WTC11 (cell line): ENCODE data around the gene SIPA1L3. TPM values are rescaled to one million over a fixed set of nuclear protein-coding genes. Genes with fewer than 3 reads are reported as not detected.

Experiments
- CREM ChIP-seq: sonication (generic); formaldehyde crosslinking; IDR thresholded peaks from 2 replicates; pipeline ENCODE4 v1.8.1; 2022; ENCODE audit warnings: mild to moderate bottlenecking, missing genetic modification reagents, moderate library complexity
- JAZF1 ChIP-seq: fragments of 250-450 bp; sonication (Bioruptor Pico); IDR thresholded peaks from 2 replicates; pipeline ENCODE4 v1.9.0; 2021; ENCODE audit warnings: moderate library complexity, mild to moderate bottlenecking, inconsistent platforms
- MYBL2 ChIP-seq: sonication (generic); formaldehyde crosslinking; IDR thresholded peaks from 2 replicates; pipeline ENCODE4 v1.8.1; 2023; ENCODE audit warnings: mild to moderate bottlenecking, moderate library complexity, missing genetic modification reagents
- NFE2L1 ChIP-seq: sonication (generic); formaldehyde crosslinking; IDR thresholded peaks from 2 replicates; pipeline ENCODE4 v1.8.1; 2023; ENCODE audit warnings: missing genetic modification reagents
- NR2C2 ChIP-seq: sonication (generic); formaldehyde crosslinking; IDR thresholded peaks from 2 replicates; pipeline ENCODE4 v1.8.0; 2022; ENCODE audit warnings: mild to moderate bottlenecking, missing genetic modification reagents
- ZNF219 ChIP-seq: sonication (generic); formaldehyde crosslinking; IDR thresholded peaks from 2 replicates; pipeline ENCODE4 v1.8.0; 2023; ENCODE audit warnings: missing genetic modification reagents, mild to moderate bottlenecking, borderline replicate concordance
- ZNF423 ChIP-seq: fragments of 250-450 bp; sonication (Bioruptor Pico); IDR thresholded peaks from 2 replicates; pipeline ENCODE4 v2.1.2; 2022; ENCODE audit warnings: mild to moderate bottlenecking, moderate library complexity
- total RNA-seq: library from RNA; stranded (reverse); gene quantifications from 3 replicates; pipeline ENCODE4 v1.2.3, GENCODE V29; 2021
- TF ChIP-seq, protein P1 (sequence below): sonication (generic); formaldehyde crosslinking; IDR thresholded peaks from 2 replicates; pipeline ENCODE4 v1.8.0; 2023; ENCODE audit warnings: missing genetic modification reagents
- TF ChIP-seq, protein P2 (sequence below): sonication (generic); formaldehyde crosslinking; IDR thresholded peaks from 2 replicates; pipeline ENCODE4 v1.8.1; 2023; ENCODE audit warnings: mild to moderate bottlenecking, missing genetic modification reagents, moderate library complexity
- TF ChIP-seq, protein P3 (sequence below): fragments of 250-450 bp; sonication (Bioruptor Pico); IDR thresholded peaks from 2 replicates; pipeline ENCODE4 v1.9.0; 2021; ENCODE audit warnings: mild to moderate bottlenecking
- TF ChIP-seq, protein P4 (sequence below): fragments of 250-450 bp; sonication (Bioruptor Pico); IDR thresholded peaks from 2 replicates; pipeline ENCODE4 v1.9.0; 2021; ENCODE audit warnings: mild to moderate bottlenecking, borderline replicate concordance
- TF ChIP-seq, protein P5 (sequence below): sonication (generic); formaldehyde crosslinking; IDR thresholded peaks from 2 replicates; pipeline ENCODE4 v1.8.0; 2023; ENCODE audit warnings: mild to moderate bottlenecking, missing genetic modification reagents
- TF ChIP-seq, protein P6 (sequence below): sonication (generic); formaldehyde crosslinking; IDR thresholded peaks from 2 replicates; pipeline ENCODE4 v1.8.0; 2022; ENCODE audit warnings: mild to moderate bottlenecking, missing genetic modification reagents
- TF ChIP-seq, protein P7 (sequence below): sonication (generic); formaldehyde crosslinking; IDR thresholded peaks from 2 replicates; pipeline ENCODE4 v1.8.1; 2023; ENCODE audit warnings: mild to moderate bottlenecking, missing genetic modification reagents, borderline replicate concordance
- TF ChIP-seq, protein P8 (sequence below): sonication (generic); formaldehyde crosslinking; IDR thresholded peaks from 2 replicates; pipeline ENCODE4 v1.8.0; 2022; ENCODE audit warnings: missing genetic modification reagents
- TF ChIP-seq, protein P9 (sequence below): fragments of 250-450 bp; sonication (Bioruptor Pico); conservative IDR thresholded peaks from 2 replicates; pipeline ENCODE4 v1.9.0; 2021; ENCODE audit warnings: mild to moderate bottlenecking

SIPA1L3 gene
- total RNA-seq, 1 experiment from 2014 or later = 41.5 TPM

DNA sequence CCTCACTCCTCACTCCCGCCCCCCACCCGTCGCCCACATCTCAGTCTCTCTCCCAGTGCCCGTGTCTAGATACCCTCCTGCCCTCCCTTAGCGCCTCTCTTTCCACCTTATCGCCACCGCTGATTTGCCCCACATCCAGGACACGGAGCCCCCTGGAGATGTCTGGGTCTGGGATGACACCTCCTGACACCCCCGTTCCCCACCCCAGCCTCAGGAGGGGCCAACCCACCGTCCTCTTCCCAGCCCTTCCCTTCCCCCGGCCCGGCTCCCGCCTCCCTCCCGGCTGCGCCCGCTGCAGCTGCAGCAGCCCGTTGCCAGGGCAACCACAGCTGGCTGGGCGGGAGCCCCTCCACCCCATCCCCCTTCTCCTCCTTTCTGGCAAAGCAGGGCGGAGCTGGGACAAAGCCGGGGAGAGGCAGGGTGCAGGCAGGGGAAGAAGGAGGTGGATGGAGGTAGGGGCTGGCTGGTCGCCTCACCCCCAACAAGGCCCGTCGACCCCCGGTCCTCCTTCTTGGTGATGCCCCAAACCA is 303.5 kb downstream of the SIPA1L3 start (continued):
- TF ChIP-seq JAZF1 (no peak), NR2C2 (no peak), ZNF219 (CRISPR knock-in tag) (no peak), MYBL2 (CRISPR knock-in tag) (0 out of 2 replicates have a peak, but pooled peaks have one; percentile 15), CREM (CRISPR knock-in tag) (no peak), ZNF423 (CRISPR knock-in tag) (no peak), NFE2L1 (CRISPR knock-in tag) (peak; percentile 32; the same call in 1 of the 2 replicates)
- TF ChIP-seq, protein P1, sequence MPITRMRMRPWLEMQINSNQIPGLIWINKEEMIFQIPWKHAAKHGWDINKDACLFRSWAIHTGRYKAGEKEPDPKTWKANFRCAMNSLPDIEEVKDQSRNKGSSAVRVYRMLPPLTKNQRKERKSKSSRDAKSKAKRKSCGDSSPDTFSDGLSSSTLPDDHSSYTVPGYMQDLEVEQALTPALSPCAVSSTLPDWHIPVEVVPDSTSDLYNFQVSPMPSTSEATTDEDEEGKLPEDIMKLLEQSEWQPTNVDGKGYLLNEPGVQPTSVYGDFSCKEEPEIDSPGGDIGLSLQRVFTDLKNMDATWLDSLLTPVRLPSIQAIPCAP (CRISPR knock-in tag) = no peak
- TF ChIP-seq, protein P2, sequence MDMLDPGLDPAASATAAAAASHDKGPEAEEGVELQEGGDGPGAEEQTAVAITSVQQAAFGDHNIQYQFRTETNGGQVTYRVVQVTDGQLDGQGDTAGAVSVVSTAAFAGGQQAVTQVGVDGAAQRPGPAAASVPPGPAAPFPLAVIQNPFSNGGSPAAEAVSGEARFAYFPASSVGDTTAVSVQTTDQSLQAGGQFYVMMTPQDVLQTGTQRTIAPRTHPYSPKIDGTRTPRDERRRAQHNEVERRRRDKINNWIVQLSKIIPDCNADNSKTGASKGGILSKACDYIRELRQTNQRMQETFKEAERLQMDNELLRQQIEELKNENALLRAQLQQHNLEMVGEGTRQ (CRISPR knock-in tag) = no peak
- TF ChIP-seq, protein P3, sequence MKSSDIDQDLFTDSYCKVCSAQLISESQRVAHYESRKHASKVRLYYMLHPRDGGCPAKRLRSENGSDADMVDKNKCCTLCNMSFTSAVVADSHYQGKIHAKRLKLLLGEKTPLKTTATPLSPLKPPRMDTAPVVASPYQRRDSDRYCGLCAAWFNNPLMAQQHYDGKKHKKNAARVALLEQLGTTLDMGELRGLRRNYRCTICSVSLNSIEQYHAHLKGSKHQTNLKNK (CRISPR knock-in tag) = no peak
- TF ChIP-seq, protein P4, sequence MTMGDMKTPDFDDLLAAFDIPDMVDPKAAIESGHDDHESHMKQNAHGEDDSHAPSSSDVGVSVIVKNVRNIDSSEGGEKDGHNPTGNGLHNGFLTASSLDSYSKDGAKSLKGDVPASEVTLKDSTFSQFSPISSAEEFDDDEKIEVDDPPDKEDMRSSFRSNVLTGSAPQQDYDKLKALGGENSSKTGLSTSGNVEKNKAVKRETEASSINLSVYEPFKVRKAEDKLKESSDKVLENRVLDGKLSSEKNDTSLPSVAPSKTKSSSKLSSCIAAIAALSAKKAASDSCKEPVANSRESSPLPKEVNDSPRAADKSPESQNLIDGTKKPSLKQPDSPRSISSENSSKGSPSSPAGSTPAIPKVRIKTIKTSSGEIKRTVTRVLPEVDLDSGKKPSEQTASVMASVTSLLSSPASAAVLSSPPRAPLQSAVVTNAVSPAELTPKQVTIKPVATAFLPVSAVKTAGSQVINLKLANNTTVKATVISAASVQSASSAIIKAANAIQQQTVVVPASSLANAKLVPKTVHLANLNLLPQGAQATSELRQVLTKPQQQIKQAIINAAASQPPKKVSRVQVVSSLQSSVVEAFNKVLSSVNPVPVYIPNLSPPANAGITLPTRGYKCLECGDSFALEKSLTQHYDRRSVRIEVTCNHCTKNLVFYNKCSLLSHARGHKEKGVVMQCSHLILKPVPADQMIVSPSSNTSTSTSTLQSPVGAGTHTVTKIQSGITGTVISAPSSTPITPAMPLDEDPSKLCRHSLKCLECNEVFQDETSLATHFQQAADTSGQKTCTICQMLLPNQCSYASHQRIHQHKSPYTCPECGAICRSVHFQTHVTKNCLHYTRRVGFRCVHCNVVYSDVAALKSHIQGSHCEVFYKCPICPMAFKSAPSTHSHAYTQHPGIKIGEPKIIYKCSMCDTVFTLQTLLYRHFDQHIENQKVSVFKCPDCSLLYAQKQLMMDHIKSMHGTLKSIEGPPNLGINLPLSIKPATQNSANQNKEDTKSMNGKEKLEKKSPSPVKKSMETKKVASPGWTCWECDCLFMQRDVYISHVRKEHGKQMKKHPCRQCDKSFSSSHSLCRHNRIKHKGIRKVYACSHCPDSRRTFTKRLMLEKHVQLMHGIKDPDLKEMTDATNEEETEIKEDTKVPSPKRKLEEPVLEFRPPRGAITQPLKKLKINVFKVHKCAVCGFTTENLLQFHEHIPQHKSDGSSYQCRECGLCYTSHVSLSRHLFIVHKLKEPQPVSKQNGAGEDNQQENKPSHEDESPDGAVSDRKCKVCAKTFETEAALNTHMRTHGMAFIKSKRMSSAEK (CRISPR knock-in tag) = no peak
- TF ChIP-seq, protein P5, sequence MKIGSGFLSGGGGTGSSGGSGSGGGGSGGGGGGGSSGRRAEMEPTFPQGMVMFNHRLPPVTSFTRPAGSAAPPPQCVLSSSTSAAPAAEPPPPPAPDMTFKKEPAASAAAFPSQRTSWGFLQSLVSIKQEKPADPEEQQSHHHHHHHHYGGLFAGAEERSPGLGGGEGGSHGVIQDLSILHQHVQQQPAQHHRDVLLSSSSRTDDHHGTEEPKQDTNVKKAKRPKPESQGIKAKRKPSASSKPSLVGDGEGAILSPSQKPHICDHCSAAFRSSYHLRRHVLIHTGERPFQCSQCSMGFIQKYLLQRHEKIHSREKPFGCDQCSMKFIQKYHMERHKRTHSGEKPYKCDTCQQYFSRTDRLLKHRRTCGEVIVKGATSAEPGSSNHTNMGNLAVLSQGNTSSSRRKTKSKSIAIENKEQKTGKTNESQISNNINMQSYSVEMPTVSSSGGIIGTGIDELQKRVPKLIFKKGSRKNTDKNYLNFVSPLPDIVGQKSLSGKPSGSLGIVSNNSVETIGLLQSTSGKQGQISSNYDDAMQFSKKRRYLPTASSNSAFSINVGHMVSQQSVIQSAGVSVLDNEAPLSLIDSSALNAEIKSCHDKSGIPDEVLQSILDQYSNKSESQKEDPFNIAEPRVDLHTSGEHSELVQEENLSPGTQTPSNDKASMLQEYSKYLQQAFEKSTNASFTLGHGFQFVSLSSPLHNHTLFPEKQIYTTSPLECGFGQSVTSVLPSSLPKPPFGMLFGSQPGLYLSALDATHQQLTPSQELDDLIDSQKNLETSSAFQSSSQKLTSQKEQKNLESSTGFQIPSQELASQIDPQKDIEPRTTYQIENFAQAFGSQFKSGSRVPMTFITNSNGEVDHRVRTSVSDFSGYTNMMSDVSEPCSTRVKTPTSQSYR (CRISPR knock-in tag) = peak; percentile 59; the same call in 1 of the 2 replicates
- TF ChIP-seq, protein P6, sequence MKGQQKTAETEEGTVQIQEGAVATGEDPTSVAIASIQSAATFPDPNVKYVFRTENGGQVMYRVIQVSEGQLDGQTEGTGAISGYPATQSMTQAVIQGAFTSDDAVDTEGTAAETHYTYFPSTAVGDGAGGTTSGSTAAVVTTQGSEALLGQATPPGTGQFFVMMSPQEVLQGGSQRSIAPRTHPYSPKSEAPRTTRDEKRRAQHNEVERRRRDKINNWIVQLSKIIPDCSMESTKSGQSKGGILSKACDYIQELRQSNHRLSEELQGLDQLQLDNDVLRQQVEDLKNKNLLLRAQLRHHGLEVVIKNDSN (CRISPR knock-in tag) = no peak
- TF ChIP-seq, protein P7, sequence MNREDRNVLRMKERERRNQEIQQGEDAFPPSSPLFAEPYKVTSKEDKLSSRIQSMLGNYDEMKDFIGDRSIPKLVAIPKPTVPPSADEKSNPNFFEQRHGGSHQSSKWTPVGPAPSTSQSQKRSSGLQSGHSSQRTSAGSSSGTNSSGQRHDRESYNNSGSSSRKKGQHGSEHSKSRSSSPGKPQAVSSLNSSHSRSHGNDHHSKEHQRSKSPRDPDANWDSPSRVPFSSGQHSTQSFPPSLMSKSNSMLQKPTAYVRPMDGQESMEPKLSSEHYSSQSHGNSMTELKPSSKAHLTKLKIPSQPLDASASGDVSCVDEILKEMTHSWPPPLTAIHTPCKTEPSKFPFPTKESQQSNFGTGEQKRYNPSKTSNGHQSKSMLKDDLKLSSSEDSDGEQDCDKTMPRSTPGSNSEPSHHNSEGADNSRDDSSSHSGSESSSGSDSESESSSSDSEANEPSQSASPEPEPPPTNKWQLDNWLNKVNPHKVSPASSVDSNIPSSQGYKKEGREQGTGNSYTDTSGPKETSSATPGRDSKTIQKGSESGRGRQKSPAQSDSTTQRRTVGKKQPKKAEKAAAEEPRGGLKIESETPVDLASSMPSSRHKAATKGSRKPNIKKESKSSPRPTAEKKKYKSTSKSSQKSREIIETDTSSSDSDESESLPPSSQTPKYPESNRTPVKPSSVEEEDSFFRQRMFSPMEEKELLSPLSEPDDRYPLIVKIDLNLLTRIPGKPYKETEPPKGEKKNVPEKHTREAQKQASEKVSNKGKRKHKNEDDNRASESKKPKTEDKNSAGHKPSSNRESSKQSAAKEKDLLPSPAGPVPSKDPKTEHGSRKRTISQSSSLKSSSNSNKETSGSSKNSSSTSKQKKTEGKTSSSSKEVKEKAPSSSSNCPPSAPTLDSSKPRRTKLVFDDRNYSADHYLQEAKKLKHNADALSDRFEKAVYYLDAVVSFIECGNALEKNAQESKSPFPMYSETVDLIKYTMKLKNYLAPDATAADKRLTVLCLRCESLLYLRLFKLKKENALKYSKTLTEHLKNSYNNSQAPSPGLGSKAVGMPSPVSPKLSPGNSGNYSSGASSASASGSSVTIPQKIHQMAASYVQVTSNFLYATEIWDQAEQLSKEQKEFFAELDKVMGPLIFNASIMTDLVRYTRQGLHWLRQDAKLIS (CRISPR knock-in tag) = no peak
- TF ChIP-seq, protein P8, sequence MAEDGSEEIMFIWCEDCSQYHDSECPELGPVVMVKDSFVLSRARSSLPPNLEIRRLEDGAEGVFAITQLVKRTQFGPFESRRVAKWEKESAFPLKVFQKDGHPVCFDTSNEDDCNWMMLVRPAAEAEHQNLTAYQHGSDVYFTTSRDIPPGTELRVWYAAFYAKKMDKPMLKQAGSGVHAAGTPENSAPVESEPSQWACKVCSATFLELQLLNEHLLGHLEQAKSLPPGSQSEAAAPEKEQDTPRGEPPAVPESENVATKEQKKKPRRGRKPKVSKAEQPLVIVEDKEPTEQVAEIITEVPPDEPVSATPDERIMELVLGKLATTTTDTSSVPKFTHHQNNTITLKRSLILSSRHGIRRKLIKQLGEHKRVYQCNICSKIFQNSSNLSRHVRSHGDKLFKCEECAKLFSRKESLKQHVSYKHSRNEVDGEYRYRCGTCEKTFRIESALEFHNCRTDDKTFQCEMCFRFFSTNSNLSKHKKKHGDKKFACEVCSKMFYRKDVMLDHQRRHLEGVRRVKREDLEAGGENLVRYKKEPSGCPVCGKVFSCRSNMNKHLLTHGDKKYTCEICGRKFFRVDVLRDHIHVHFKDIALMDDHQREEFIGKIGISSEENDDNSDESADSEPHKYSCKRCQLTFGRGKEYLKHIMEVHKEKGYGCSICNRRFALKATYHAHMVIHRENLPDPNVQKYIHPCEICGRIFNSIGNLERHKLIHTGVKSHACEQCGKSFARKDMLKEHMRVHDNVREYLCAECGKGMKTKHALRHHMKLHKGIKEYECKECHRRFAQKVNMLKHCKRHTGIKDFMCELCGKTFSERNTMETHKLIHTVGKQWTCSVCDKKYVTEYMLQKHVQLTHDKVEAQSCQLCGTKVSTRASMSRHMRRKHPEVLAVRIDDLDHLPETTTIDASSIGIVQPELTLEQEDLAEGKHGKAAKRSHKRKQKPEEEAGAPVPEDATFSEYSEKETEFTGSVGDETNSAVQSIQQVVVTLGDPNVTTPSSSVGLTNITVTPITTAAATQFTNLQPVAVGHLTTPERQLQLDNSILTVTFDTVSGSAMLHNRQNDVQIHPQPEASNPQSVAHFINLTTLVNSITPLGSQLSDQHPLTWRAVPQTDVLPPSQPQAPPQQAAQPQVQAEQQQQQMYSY (CRISPR knock-in tag) = no peak
- TF ChIP-seq, protein P9, sequence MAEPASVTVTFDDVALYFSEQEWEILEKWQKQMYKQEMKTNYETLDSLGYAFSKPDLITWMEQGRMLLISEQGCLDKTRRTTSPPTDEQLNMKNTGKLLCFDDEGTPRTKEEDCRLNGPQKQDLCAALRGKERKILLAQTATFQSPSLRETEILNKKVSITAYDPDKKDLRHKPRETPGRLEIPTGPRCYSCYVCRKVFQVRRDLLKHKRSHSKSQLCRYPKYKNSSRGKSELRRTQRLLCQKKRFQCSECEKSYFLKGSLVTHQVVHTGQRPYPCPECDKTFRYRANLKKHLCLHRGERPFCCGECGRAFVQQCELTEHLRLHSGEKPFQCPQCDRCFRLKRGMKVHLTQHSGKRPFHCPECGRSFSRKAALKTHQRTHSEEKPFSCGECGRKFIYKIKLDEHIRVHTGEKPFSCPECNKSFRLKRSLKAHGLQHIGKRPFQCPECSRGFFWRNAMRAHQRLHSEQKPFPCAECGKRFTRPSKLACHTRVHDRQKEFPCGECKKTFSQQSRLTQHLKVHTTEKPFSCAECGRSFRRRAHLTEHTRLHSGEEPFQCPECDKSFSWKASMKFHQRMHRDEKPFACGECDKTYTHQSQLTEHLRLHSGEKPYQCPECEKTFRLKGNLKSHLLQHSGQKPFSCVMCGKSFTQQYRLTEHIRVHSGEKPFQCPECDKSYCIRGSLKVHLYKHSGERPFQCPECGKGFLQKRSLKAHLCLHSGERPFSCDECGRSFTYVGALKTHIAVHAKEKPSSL (CRISPR knock-in tag) = no peak
